ENCODE data around the gene ENOX1. TPM values are rescaled to one million over a fixed set of nuclear protein-coding genes. Genes with fewer than 3 reads are reported as not detected.
"Not testable (repeated sequence)": the region's sequence is repeated elsewhere in the genome, so short reads cannot be mapped to it uniquely, and the experiment has no call there.

ENOX1 gene
- total RNA-seq, 2 donors from 2014 or later, result 0.33 TPM; not detected in 1

- Histone ChIP-seq H3K27me3 (ENCODE audit: control insufficient read depth, insufficient read depth, low read length, poor library complexity, severe bottlenecking) (peaks cover 14% of the 10 kb centered on the region), H3K36me3 (ENCODE audit: control insufficient read depth, insufficient read depth, low read length) (no peaks in the 10 kb centered on the region), H3K4me1 (ENCODE audit: control insufficient read depth, insufficient read depth, low read length) (peaks cover 3% of the 10 kb centered on the region), H3K9ac (ENCODE audit: extremely low read depth, low read length, poor library complexity, severe bottlenecking) (no peak overlapping the region), H3K9me3 (ENCODE audit: control insufficient read depth, low read length) (no peaks in the 10 kb centered on the region), H3K4me3 (ENCODE audit: low read length) (no peak overlapping the region), H3K27ac (ENCODE audit: low read depth, low read length) (no peak overlapping the region)
- H3K4me3 Mint-ChIP-seq, result no peak overlapping the region
- WGBS, 2 experiments (ENCODE audit: insufficient coverage in 1 of 2, insufficient read length in 1 of 2), result 90% methylated on average over 3 of the region's 3 CpGs; no CpG with 5 or more reads in 1 of the 2 experiments
- TF ChIP-seq CTCF (conservative IDR thresholded peaks at IDR 0.05), result no peak
- H3K27ac Mint-ChIP-seq, result no peak overlapping the region
- peaks cover 15% of the 10 kb centered on the region for H3K4me1 Mint-ChIP-seq
- H3K36me3 Mint-ChIP-seq (ENCODE audit: low read depth), result no peaks in the 10 kb centered on the region
- H3K27me3 Mint-ChIP-seq (ENCODE audit: insufficient read depth), result peaks cover 12% of the 10 kb centered on the region
- no peak for DNase-seq
- H3K9me3 Mint-ChIP-seq, result no peaks in the 10 kb centered on the region
These were observed 432.4 kb downstream of the ENOX1 start for GRCh38 chr13:43354153-43354945.

- Mint-ChIP-seq H3K27me3 (ENCODE audit: insufficient read depth) (peaks cover 12% of the 10 kb centered on the region), H3K27ac (no peak overlapping the region)
- TF ChIP-seq CTCF (conservative IDR thresholded peaks at IDR 0.05), result no peak
These were observed 433.1 kb downstream of the ENOX1 start for GRCh38 chr13:43353631-43354030.

GRCh38 chr13:43351612-43352011 is 435.2 kb downstream of the ENOX1 start:
- 82 to 100% methylated on average over 1 of the region's 3 CpGs for WGBS, 2 experiments (ENCODE audit: insufficient coverage in 1 of 2, insufficient read length in 1 of 2)
- H3K36me3 ChIP-seq (ENCODE audit: control insufficient read depth, insufficient read depth, low read length); H3K4me1 Mint-ChIP-seq: not testable (repeated sequence)

More at GRCh38 chr13:43353631-43354030, 433.1 kb downstream of the ENOX1 start:
- H3K4me3 Mint-ChIP-seq, result no peak overlapping the region
- Histone ChIP-seq H3K9ac (ENCODE audit: extremely low read depth, low read length, poor library complexity, severe bottlenecking) (no peak overlapping the region), H3K4me3 (ENCODE audit: low read length) (no peak overlapping the region), H3K4me1 (ENCODE audit: control insufficient read depth, insufficient read depth, low read length) (peaks cover 3% of the 10 kb centered on the region), H3K9me3 (ENCODE audit: control insufficient read depth, low read length) (no peaks in the 10 kb centered on the region), H3K36me3 (ENCODE audit: control insufficient read depth, insufficient read depth, low read length) (no peaks in the 10 kb centered on the region), H3K27ac (ENCODE audit: low read depth, low read length) (no peak overlapping the region), H3K27me3 (ENCODE audit: control insufficient read depth, insufficient read depth, low read length, poor library complexity, severe bottlenecking) (peaks cover 13% of the 10 kb centered on the region)
- no peaks in the 10 kb centered on the region for H3K9me3 Mint-ChIP-seq
- H3K36me3 Mint-ChIP-seq (ENCODE audit: low read depth), result no peaks in the 10 kb centered on the region
- 94 to 100% methylated on average over 3 to 4 of the region's 4 CpGs for WGBS, 2 experiments (ENCODE audit: insufficient coverage in 1 of 2, insufficient read length in 1 of 2)
- peaks cover 16% of the 10 kb centered on the region for H3K4me1 Mint-ChIP-seq
- no peak for DNase-seq

More at GRCh38 chr13:43351612-43352011, 435.2 kb downstream of the ENOX1 start:
- not testable (repeated sequence) for H3K4me1 ChIP-seq (ENCODE audit: control insufficient read depth, insufficient read depth, low read length); H3K9ac ChIP-seq (ENCODE audit: extremely low read depth, low read length, poor library complexity, severe bottlenecking); H3K9me3 Mint-ChIP-seq; H3K27ac Mint-ChIP-seq; DNase-seq; H3K27ac ChIP-seq (ENCODE audit: low read depth, low read length); H3K4me3 Mint-ChIP-seq; H3K4me3 ChIP-seq (ENCODE audit: low read length); H3K36me3 Mint-ChIP-seq (ENCODE audit: low read depth); H3K9me3 ChIP-seq (ENCODE audit: control insufficient read depth, low read length)
- H3K27me3 Mint-ChIP-seq (ENCODE audit: insufficient read depth), result peaks cover 14% of the 10 kb centered on the region
- peaks cover 24% of the 10 kb centered on the region for H3K27me3 ChIP-seq (ENCODE audit: control insufficient read depth, insufficient read depth, low read length, poor library complexity, severe bottlenecking)

Data from endodermal cell (in vitro differentiated cells).